ENCODE results near the gene FPR2. TPM values are rescaled to one million over a fixed set of nuclear protein-coding genes. Genes with fewer than 3 reads are reported as not detected.
A peak's percentile ranks its signal among the peaks of the same experiment; 100 is the strongest.
"Not testable (repeated sequence)": the region's sequence is repeated elsewhere in the genome, so short reads cannot be mapped to it uniquely, and the experiment has no call there.

FPR2 gene
- total RNA-seq, 1 donor from 2014 or later, result 0.21 TPM

DNA sequence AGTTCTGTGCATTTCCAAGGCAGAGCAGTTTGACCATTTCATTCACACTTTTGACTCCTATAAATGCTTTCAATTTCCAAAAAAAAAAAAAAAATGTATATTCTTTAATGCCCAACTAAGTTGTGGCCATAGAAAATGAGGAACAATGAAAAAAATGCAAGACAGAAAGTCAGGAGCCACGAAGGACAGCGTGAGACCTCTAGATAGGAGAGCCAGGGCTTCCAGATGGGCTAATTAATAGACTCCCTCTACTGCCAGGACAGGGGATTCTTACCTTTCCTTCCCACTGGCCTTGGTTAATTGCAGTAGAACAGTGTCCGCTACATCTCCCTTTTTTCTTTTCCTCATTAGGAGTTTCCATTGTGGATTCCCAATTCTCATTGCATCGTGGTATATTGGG lies 42.5 kb downstream of the FPR2 start:
- Histone ChIP-seq H3K27me3 (no peaks in the 10 kb centered on the region), H3K9me3 (no peaks in the 10 kb centered on the region), H3K27ac (no peak overlapping the region), H3K36me3 (no peaks in the 10 kb centered on the region), H3K4me1 (peaks cover 0 to 7% of the 10 kb centered on the region in 2 donors), H3K4me3 (no peak overlapping the region)
- intact Hi-C loops (cut with DNase I), result no loop called here
- no peak for DNase-seq (ENCODE audit: low spot score in 2 of 2)
- TF ChIP-seq, protein P1, sequence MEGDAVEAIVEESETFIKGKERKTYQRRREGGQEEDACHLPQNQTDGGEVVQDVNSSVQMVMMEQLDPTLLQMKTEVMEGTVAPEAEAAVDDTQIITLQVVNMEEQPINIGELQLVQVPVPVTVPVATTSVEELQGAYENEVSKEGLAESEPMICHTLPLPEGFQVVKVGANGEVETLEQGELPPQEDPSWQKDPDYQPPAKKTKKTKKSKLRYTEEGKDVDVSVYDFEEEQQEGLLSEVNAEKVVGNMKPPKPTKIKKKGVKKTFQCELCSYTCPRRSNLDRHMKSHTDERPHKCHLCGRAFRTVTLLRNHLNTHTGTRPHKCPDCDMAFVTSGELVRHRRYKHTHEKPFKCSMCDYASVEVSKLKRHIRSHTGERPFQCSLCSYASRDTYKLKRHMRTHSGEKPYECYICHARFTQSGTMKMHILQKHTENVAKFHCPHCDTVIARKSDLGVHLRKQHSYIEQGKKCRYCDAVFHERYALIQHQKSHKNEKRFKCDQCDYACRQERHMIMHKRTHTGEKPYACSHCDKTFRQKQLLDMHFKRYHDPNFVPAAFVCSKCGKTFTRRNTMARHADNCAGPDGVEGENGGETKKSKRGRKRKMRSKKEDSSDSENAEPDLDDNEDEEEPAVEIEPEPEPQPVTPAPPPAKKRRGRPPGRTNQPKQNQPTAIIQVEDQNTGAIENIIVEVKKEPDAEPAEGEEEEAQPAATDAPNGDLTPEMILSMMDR (IDR thresholded peaks at IDR 0.05), result no peak

- H3K4me1 ChIP-seq, result peaks cover 0 to 7% of the 10 kb centered on the region in 2 donors
- H3K4me3 ChIP-seq, result no peak overlapping the region
- intact Hi-C loops (cut with DNase I), result no loop called here
- no peak overlapping the region for H3K27ac ChIP-seq
- H3K36me3 ChIP-seq, result no peaks in the 10 kb centered on the region
- TF ChIP-seq, protein P1 (IDR thresholded peaks at IDR 0.05), result no peak
- no peak for DNase-seq (ENCODE audit: low spot score in 2 of 2)
- H3K27me3 ChIP-seq, result no peaks in the 10 kb centered on the region
- H3K9me3 ChIP-seq, result no peaks in the 10 kb centered on the region
Measured at GRCh38 chr19:51803967-51804366, 43.0 kb downstream of the FPR2 start.

GRCh38 chr19:51804789-51805188 lies 43.8 kb downstream of the FPR2 start:
- H3K27ac ChIP-seq, result peak overlapping the region in 1 of 2 donors; percentile 9
- DNase-seq (ENCODE audit: low spot score in 2 of 2); H3K4me3 ChIP-seq; H3K4me1 ChIP-seq; H3K27me3 ChIP-seq; H3K9me3 ChIP-seq; H3K36me3 ChIP-seq; intact Hi-C loops (cut with DNase I): not testable (repeated sequence)

- H3K9me3 ChIP-seq; H3K4me1 ChIP-seq; intact Hi-C loops (cut with DNase I); H3K36me3 ChIP-seq; H3K27me3 ChIP-seq; H3K4me3 ChIP-seq; DNase-seq (ENCODE audit: low spot score in 2 of 2): not testable (repeated sequence)
- peak overlapping the region in 1 of 2 donors; percentile 9 for H3K27ac ChIP-seq
Measured at GRCh38 chr19:51805396-51805795, 44.4 kb downstream of the FPR2 start.

DNA sequence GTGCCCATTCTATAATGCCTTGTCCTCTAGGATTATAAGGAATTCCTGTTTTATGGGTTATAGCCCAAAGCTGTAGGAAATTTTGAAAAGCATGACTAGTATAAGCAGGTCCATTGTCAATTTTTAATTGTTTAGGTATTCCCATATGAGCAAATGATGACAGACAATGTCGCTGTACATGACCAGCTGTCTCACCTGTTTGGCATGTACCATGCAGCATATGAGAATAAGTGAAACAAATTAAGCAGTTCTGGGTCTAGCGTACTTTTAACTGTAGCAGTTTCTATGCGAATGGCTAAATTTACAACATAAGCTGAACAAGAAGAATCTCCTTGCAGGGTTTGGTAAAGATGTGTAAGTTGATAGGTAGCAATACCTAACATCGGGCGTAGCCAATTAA lies 45.6 kb downstream of the FPR2 start:
- DNase-seq (ENCODE audit: low spot score in 2 of 2); H3K4me1 ChIP-seq; intact Hi-C loops (cut with DNase I); H3K27me3 ChIP-seq; H3K9me3 ChIP-seq; H3K4me3 ChIP-seq; H3K36me3 ChIP-seq; H3K27ac ChIP-seq: not testable (repeated sequence)

- H3K9me3 ChIP-seq, result no peaks in the 10 kb centered on the region
- no peaks in the 10 kb centered on the region for H3K27me3 ChIP-seq
- intact Hi-C loops (cut with DNase I), result no loop called here
- no peak overlapping the region for H3K27ac ChIP-seq
- no peak for DNase-seq (ENCODE audit: low spot score in 2 of 2)
- no peak overlapping the region for H3K4me3 ChIP-seq
- TF ChIP-seq, protein P1 (IDR thresholded peaks at IDR 0.05), result no peak
- H3K4me1 ChIP-seq, result no peaks in the 10 kb centered on the region
- no peaks in the 10 kb centered on the region for H3K36me3 ChIP-seq
Measured at GRCh38 chr19:51807111-51807701, 46.2 kb downstream of the FPR2 start.

DNA sequence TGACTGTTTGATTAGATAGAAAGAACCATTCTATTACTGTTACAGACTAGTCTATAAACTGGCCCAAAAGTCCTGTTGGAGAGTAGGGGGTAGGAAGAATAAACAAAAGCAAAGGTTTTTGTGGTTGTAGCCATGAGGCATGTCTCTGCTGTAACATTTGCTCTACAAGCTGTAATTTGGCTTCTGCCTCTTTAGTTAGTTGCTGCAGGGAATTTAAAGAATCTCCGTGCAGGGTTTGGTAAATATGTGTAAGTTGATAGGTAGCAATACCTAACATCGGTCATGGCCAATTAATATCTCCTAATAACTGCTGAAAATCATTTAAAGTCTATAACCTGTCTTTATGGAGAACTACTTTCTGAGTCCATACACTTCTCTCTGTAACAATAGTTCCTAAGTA lies 46.9 kb downstream of the FPR2 start:
- Histone ChIP-seq H3K4me3 (no peak overlapping the region), H3K36me3 (no peaks in the 10 kb centered on the region), H3K4me1 (no peaks in the 10 kb centered on the region), H3K9me3 (no peaks in the 10 kb centered on the region), H3K27me3 (no peaks in the 10 kb centered on the region), H3K27ac (no peak overlapping the region)
- intact Hi-C loops (cut with DNase I), result no loop called here
- DNase-seq (ENCODE audit: low spot score in 2 of 2), result no peak
- TF ChIP-seq, protein P1 (IDR thresholded peaks at IDR 0.05), result no peak
